ENCODE results near the gene OR2F2.

The OR2F2 gene

DNA sequence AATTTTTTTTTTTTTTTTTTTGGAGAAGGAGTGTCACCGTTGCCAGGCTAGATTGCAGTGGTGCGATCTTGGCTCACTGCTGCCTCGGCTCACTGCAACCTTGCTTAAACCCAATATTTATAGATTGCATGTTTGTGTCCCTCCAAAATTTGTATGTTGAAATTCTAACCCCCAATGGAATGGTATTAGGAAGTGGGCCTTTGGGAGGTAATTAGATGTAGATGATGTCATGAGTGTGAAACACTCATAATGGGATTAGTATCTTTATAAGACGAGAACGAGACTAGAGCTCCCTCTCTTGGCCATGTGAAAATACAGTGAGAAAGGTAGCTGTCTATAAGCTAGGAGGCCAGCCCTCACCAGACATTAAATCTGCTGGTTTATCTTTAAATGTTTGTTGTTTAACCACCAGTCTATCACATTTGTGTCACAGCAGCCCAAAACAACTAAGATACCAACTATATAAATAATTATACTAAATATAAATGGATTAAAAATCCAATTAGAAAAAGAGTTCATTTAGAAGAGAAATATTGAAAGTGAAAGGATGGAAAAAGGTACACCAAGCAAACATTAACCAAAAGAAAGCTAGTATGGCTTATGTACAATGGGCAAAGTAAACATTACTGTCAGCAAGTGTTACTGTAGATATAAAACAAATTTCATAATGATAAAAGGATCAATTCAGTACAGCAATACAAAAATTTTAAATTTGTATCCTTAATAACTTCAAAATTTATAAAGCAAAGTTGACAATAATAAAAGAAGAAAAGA is 42.3 kb upstream of the OR2F2 start:
- no peak for DNase-seq (ENCODE audit: low read depth)
- no peak overlapping the region for H3K4me3 ChIP-seq (ENCODE audit: control insufficient read depth, low read depth, low read length)
- TF ChIP-seq CTCF (IDR thresholded peaks at IDR 0.05; ENCODE audit: control insufficient read depth, insufficient read depth, low read depth, low read length, missing control alignments): no peak

GRCh38 chr7:143896667-143897066 is 38.4 kb upstream of the OR2F2 start:
- TF ChIP-seq CTCF (IDR thresholded peaks at IDR 0.05; ENCODE audit: control insufficient read depth, insufficient read depth, low read depth, low read length, missing control alignments): no peak
- no peak for DNase-seq (ENCODE audit: low read depth)
- H3K4me3 ChIP-seq (ENCODE audit: control insufficient read depth, low read depth, low read length): no peak overlapping the region

DNA sequence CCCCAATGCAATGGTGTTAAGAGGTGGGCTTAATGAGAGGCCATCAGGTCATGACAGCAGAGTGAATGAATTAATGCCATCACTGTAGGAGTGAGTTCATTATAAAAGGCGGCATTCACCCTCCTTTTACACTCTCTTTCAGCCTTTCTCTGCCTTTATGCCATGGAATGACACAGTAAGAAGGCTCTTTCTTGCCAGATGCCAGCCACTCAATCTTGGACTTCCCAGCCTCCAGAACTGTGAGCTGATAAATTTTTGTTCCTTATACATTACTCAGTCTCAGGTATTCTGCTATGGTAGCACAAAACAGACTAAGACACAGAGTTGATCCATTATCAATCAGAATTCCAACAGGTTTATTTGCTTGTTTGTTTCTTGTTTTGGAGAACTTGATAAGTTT is 36.2 kb upstream of the OR2F2 start:
- DNase-seq (ENCODE audit: low read depth): no peak

GRCh38 chr7:143900230-143900766 is 34.7 kb upstream of the OR2F2 start:
- no peak for TF ChIP-seq CTCF (IDR thresholded peaks at IDR 0.05; ENCODE audit: control insufficient read depth, insufficient read depth, low read depth, low read length, missing control alignments)
- H3K4me3 ChIP-seq (ENCODE audit: control insufficient read depth, low read depth, low read length): no peak overlapping the region
- DNase-seq (ENCODE audit: low read depth): no peak

More for the DNA sequence above, 36.2 kb upstream of the OR2F2 start:
- no peak for TF ChIP-seq CTCF (IDR thresholded peaks at IDR 0.05; ENCODE audit: control insufficient read depth, insufficient read depth, low read depth, low read length, missing control alignments)
- H3K4me3 ChIP-seq (ENCODE audit: control insufficient read depth, low read depth, low read length): no peak overlapping the region

DNA sequence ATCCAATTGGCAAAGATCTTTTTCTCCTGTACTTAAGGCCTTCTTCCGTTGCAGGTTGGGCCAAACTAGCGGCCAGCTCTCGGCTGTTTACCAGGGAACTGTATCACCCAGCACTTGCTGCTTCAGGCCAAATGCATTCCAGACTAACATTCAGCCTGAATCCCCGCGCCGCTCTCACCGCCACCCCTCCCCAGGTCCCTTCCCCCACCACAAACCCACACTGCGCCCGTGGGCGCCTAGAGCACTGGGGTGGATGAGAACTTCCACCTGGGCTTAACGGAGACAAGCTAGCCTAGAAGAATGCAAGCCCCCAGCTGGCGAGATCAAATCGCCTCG is 33.7 kb upstream of the OR2F2 start:
- H3K4me3 ChIP-seq (ENCODE audit: control insufficient read depth, low read depth, low read length): peak overlapping the region; percentile 97
- no peak for TF ChIP-seq CTCF (IDR thresholded peaks at IDR 0.05; ENCODE audit: control insufficient read depth, insufficient read depth, low read depth, low read length, missing control alignments)
- no peak for DNase-seq (ENCODE audit: low read depth)

- peak; percentile 67 for DNase-seq (ENCODE audit: low read depth)
- peak; percentile 42 for TF ChIP-seq CTCF (IDR thresholded peaks at IDR 0.05; ENCODE audit: control insufficient read depth, insufficient read depth, low read depth, low read length, missing control alignments)
- peak within 1 kb of the TSS; percentile 97 for H3K4me3 ChIP-seq (ENCODE audit: control insufficient read depth, low read depth, low read length)
These were observed 33.2 kb upstream of the OR2F2 start, which contains the start of gene TCAF1 for GRCh38 chr7:143901668-143902331. TCAF1 (minus strand) TSS chr7:143902176; CDS start chr7:143876608, 25,568 bp downstream.

Data from AG09309 (cell line).